Gastroesophageal sphincter (tissue), 3 donors: Measurements from ENCODE around the gene PPP1R26.
"Not testable (repeated sequence)": the region's sequence is repeated elsewhere in the genome, so short reads cannot be mapped to it uniquely, and the experiment has no call there.

Experiments used
- EP300 ChIP-seq: sonication (generic); formaldehyde crosslinking; IDR thresholded peaks from one replicate; pipeline ENCODE4 v1.6.1; 2017; ENCODE audit warnings: antibody characterized with exemption, mild to moderate bottlenecking
- POLR2A ChIP-seq, 2 donors: fragments of 450-650 bp; IDR thresholded peaks; one replicate each; pipeline ENCODE4 v1.6.1; 2017; ENCODE audit warnings: antibody characterized with exemption in 2 of 2, mild to moderate bottlenecking in 2 of 2, moderate library complexity in 1 of 2
- POLR2AphosphoS5 ChIP-seq: sonication (generic); formaldehyde crosslinking; IDR thresholded peaks from one replicate; pipeline ENCODE4 v1.6.1; 2017; ENCODE audit warnings: antibody characterized with exemption
- TF ChIP-seq, protein P1 (sequence below), 4 experiments: fragments of 200-600 bp in 2 of 4; fragments of 450-650 bp in 2 of 4; sonication (generic) in 1 of 4; IDR thresholded peaks; one replicate each; pipeline ENCODE4 v1.5.1; 2017 to 2019; ENCODE audit warnings: antibody characterized with exemption in 4 of 4, mild to moderate bottlenecking in 2 of 4, moderate library complexity in 2 of 4

DNA sequence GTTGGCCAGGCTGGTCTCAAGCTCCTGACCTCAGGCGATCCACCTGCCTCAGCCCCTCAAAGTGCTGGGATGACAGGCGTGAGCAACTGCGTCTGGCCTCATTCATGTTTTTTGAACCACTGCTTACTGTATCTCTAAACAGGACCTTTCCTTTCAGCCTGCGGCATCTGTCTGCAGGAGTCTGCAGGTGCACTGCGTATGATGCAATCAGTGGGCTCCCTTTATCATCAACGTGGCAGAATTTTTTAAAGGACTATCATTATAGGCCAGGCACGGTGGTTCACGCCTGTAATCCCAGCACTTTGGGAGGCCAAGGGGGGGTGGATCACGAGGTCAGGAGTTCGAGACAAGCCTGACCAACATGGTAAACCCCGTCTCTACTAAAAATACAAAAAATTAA is 30.1 kb upstream of the PPP1R26 start:
- TF ChIP-seq POLR2A (IDR thresholded peaks at IDR 0.05); POLR2AphosphoS5; EP300: not testable (repeated sequence)
- TF ChIP-seq, protein P1, sequence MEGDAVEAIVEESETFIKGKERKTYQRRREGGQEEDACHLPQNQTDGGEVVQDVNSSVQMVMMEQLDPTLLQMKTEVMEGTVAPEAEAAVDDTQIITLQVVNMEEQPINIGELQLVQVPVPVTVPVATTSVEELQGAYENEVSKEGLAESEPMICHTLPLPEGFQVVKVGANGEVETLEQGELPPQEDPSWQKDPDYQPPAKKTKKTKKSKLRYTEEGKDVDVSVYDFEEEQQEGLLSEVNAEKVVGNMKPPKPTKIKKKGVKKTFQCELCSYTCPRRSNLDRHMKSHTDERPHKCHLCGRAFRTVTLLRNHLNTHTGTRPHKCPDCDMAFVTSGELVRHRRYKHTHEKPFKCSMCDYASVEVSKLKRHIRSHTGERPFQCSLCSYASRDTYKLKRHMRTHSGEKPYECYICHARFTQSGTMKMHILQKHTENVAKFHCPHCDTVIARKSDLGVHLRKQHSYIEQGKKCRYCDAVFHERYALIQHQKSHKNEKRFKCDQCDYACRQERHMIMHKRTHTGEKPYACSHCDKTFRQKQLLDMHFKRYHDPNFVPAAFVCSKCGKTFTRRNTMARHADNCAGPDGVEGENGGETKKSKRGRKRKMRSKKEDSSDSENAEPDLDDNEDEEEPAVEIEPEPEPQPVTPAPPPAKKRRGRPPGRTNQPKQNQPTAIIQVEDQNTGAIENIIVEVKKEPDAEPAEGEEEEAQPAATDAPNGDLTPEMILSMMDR (IDR thresholded peaks at IDR 0.05), result not testable (repeated sequence)
